Stimulated activated CD8-positive, alpha-beta memory T cell treated with anti-CD3 and anti-CD28 coated beads, Interleukin-15, amount 100 ng/mL, for 24 hours (primary cell): ENCODE data around the gene HLTF.

Experiments used
- DNase-seq: peaks from one replicate; pipeline ENCODE4 v3.0.0-alpha.2; 2020; ENCODE audit warnings: low read depth

HLTF gene

DNA sequence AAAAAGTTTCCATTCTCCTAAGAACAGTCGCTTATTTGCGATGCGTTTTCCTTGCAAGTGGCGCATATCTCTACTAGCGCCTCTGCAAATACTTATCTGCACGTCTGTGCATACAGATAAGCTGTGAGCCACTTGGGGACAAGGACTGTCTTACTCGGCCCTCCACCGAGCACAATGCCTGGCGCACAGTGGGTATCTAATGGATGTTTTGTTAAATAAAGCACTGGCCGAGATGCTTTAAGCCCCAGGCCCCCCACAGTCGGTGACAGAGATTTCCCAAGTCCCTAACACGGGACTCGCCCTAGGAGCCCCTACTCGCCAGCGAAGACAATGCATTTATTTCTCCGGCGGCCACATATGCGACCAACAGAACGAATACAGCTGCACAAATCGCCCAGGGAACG, 503 bp downstream of the HLTF start:
- peak; percentile 2 for DNase-seq

DNA sequence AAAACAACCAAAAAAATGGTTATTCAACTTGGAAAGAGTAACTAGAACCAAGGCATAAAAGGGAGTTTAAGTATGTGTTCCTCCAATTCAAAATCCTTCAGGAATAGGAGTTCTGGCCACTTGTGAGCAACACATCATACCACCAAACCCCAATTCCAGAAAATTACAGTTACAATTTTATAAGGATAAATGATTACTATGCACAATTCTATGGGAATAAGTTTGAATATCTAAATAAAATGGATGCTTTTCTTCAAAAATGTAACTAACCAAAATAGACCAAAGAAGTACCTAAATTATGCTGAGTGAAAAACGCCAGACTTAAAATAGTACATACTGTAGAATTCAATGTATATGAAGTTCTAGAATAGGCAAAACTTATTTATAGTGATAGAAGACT, 4.6 kb downstream of the HLTF start:
- no peak for DNase-seq

DNA sequence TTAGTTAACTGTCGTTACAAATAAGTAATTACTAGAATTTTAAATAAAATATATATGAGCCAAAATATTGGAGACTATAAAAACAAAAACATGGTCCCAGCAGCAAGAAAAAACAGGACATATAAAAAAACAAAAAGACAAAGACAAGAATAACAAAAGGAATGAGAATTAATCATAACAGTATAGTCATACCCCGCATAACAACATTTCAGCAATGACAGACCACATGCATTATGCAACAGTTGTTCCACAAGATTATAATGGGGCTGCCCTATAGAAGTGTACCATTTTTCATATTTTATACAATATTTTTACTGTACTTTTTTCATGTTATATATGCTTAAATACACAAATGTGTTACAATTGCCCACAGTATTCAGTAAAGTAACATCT, 5.6 kb downstream of the HLTF start:
- DNase-seq, result no peak

DNA sequence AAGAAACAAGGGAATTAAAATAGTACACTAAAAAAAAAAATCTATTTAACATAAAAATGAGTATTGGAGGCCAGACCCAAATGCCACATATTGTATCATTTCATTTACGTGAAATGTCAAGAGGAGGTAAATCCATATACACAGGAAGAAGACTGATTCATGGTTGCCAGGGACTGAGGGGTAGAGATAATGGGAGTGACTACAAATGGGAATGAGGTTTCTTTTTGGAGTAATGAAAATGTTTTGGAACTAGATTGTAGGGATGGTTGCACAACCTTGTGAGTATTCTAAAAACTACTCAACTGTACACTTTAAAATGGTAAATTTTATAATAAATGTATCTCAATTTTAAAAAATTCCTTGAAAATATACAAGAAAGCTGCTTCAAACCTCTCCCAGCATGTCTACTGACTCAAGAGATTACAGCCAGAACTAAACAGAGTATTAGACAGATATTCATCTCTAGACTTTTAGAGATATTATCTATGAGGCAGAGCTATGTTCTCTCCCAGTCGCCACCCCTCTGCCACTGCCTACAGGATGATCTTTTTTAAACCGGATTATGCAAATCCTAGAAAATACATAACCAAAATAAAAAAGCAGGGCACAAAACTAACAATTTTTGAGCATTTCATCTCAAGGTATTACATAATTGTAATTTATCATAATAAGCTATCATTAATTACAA, 6.2 kb downstream of the HLTF start:
- DNase-seq, result no peak

DNA sequence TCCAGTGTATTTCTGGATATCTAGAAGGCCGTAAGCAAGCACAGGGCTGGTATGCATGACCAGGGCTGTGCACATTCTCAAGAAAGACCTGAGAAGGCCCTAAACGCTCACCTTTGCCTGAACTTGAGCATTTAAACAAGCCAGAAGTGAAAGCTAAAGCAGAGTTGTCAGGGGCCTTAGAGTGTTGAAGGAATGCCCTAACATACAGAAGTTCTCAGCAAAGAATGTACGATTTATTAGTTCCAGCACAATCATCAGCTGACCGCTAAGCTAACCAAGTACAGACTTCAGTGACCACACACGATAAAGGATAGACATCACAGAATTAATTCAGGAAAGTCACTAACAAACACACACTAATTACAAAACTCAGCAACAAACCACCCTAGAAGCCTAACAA, 8.7 kb downstream of the HLTF start:
- no peak for DNase-seq

DNA sequence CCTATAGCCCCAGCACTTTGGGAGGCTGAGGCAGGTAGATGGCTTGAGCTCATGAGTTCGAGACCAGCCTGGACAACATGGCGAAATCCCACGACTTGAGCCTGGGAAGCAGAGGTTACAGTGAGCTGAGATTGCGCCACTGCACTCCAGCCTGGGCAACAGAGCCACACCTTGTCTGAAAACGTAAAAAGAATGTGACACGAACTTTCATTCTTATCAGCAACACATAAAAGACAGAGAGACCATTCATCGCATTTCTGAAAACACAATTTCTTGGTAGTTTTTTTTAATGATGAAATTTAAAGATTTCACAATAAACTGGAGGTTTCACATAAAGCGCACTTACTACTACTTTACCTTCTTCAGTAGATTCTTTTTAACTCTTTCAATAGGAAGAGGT, 18.4 kb downstream of the HLTF start:
- no peak for DNase-seq

DNA sequence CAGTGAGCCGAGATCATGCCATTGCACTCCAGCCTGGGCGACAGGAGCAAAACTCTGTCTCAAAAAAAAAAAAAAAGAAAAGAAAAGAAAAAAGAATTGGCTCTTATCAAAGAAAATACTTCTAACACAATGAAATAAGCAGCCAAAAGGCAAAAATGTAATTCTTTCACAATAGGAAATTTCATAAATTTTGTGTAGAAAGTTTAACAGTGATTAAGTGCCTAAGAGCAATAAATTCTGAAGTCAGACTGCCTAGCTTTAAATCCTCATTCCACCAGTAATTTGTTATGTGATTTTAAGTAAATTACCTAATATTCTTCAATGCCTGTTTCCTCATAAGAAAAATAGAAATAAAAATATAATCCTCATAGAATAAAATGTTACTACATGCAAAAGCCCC, 24.6 kb downstream of the HLTF start:
- DNase-seq, result no peak

DNA sequence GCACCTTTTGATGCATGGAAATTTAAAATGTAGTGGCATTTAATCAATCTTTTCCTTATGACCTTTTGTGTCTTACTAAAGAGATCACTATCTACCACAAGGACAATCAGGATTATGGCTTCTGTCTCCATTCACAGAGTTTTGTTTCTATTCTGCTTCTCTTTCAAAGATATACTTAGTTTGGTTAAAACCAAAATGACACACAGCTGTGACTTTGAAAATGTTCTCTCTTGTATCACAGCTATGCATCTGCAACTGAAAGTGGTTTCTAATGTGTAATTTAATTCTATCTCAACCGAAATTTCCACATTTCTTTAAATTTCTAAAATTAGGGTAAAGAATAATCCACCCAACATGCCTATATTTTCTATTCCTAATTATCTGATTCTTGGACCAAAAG, 27.7 kb downstream of the HLTF start:
- DNase-seq, result no peak

DNA sequence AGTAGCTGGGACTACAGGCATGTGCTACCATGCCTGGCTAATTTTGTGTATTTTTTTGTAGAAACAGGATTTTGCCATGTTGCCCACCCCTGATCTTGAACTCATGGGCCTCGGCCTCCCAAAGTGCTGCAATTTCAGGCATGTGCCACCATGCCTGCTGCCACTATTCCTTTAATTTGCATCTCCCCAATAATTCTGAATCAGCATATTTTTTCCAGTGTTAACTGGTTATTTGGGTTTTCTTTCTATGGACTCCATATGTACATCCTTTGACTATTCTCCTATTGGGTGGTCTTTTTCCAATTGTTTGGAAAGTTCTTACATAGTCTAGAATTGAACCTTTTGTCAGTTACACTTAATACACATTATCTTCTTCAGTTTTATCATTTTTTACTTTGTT, 28.1 kb downstream of the HLTF start:
- no peak for DNase-seq

DNA sequence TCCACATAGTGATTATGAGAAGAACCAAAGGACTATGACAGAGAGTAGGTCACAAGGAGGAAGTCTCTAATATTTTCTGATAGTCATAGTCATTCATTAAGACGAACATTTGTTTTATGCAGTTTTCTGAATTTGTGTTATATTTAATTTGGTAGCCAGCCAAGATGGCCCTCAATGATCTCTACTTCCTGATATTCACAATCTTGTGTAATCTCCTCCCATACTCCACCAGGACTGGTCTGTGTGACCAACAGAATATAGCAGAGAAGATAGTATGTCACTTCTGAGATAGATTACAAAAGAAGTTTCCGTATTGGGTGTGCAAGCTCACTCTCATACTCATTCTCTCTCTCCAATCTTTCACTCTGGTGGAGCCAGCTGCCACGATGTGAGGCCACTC, 30.8 kb downstream of the HLTF start:
- DNase-seq, result no peak

DNA sequence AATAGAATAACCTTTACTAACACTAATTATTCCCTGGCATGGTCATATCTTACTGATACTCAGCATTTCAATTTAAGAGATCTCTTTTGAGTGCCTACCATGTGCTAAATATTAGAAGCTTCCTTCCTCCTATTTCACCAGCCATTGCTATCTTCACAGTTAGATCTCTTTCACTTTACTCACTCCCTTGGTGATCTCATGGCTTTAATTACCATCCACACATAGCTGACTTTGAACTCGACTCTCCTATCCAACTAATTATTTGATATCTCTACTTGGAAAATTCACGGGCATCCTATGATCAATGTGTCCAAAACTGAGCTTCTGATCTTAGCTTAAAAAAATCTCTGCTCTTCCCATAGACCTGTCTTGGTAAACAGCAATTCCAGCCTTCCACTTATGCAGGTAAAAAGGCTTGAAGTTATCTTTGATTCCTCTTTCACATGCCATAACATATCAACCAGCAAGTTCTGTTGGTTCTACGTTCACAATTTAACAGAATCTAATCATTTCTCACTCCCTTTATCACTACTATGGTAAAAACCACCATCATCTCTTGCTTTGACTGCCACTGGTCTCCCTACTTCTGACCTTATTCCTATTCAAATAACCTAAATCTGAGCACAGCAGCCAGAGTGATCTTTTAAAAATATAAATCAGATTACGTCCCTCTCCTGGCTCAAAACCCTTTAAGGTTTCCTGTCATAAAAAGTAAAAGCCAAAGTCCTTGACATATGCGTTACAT, 41.8 kb downstream of the HLTF start:
- no peak for DNase-seq

DNA sequence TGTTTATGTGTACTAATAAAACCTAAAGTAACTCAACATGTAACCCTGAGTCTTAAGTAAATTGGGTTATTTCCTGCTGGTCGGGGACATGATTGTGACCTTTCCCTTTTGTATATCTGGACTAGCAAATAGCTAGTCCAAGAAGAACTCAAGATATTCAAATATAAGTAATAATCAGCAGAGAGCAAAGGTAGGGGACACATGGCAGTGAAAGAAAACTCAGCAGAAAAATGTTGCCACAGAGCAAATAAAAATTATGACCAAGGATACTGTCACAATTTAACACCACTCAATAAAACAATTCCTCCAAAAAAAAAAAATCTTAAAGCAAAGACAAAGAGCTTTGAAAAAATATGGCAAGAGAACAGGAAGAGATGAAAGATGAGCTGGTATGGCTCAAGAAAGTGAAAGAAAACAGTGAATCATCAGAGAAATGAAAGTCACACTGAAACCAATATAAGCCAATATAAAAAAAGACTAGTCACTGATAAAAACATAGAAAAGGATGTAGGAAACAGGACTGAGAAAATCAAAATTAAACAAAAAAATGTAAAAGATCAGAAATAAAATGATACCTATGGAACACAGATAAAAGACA, 43.4 kb downstream of the HLTF start:
- DNase-seq, result no peak

DNA sequence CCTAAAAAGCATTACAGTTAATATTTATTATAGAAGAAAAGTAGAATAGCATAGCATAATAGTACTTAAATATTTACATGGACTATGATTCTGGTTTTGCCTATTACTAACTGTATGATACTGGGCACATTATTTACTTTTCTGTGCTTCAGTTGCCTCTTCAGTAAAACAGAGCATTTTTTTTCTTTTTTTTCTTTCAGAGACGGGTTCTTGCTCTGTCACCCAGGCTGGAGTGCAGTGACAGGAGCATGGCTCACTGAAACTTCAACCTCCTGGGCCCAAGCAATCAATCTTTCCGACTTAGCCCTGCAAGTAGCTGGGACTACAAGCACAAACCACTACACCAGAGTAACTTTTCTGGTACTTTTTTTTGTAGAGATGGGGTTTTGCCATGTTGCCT, 48.0 kb downstream of the HLTF start:
- DNase-seq, result no peak

DNA sequence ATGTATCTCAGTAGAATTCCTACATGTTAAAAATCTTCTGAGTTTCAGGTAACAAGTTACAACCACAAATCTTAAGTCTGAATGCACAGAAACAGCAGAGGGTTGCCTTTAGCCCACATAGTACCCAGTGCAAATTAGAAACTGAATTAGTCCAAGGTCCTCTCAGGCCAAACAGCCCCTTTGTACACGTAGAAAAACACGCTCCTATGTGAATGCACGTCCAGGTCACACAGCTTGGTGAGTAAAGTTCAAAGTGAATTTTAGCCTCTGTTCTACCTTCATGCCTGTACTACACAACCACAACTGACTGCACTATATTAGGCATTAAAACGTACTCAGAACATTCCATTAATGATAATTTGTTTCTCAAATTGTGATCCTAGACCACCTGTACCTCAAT, 48.6 kb downstream of the HLTF start:
- DNase-seq, result no peak

DNA sequence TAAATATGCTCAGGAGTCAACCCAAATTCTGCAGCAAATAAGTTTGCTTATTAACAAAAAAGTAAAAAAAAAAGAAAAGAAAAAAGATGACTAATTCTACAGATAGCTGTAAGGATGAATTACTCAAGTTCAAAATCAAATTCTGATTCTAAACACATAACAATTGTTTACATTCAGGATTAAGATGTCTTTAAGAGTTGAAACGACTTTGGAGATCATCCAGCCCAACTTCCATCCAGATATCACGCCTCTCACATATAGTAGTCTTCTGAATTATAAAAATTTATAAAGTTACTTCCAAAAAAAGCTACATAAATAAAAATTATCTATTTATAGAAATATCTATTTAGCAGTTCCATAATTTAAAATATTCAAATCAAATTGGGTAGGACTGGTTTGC, 55.2 kb downstream of the HLTF start:
- no peak for DNase-seq

DNA sequence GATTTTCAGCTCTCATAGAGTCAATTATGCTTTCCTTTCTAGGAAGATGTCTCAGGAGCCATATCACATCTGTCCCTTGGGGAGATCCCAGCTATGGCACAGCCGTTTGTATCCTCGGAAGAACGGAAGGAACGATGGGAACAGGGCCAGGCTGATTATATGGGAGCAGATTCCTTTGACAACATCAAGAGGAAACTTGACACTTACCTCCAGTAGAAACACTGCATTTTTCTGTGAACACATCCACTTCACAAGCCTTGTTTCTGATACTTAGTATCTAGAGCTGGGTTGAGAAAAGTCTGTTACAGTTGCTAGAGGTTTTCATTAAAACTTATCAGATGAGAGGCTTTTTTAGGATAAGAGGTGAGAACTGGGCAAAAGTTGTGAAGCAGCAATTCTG, 59.6 kb downstream of the HLTF start:
- DNase-seq, result no peak

DNA sequence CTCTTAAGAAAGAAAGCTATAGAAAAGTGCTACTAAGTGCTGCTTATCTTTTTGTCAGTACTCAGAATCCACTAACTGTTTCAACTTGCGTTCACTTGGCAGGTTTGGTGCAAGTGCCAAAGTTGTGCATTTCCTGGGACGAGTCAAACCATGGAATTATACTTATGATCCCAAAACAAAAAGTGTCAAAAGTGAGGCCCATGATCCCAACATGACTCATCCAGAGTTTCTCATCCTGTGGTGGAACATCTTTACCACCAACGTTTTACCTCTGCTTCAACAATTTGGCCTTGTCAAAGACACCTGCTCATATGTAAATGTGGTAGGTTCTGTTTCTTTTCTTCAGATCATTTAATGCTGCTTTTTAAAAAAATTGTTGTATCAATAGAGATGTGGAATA, 62.4 kb downstream of the HLTF start:
- DNase-seq, result no peak

DNA sequence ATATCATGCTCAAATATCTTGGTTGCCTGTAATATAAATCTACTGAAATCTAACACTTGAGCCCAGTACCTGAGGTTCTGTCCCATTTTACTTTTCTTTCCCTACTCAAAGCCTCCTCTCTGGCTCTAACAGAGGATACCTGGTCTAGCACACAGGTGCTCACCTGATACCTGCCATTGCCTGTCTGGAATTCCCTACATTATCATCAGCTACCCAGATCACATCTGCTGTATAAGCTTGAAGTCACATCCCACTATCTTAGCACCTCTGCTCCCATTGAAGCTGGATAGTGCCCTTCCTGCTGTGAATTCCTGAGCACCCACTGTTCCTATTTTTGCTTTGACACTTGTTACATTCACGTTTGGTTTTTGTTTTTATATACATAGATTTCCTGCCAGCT, 64.5 kb downstream of the HLTF start:
- DNase-seq, result no peak

DNA sequence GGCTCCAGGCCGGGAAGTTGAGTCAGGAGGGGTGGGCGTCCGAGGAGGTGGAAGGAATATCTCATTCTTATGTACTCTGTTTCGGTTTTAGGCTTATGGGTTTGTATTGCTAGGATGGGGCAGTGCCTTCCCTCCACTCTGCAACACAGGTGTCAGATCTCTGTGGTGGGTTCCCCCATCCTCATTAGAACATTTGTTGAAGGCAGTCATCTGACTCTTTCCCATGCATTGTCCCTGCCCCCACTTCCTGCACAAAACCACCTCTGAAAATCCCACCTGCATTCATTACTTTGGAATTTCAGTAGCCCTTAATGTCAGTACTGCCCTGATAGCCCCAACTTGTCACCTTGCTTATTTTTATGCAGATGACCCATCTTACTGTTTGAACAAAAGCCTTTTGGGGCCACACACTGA, 65.5 kb downstream of the HLTF start:
- DNase-seq, result no peak

DNA sequence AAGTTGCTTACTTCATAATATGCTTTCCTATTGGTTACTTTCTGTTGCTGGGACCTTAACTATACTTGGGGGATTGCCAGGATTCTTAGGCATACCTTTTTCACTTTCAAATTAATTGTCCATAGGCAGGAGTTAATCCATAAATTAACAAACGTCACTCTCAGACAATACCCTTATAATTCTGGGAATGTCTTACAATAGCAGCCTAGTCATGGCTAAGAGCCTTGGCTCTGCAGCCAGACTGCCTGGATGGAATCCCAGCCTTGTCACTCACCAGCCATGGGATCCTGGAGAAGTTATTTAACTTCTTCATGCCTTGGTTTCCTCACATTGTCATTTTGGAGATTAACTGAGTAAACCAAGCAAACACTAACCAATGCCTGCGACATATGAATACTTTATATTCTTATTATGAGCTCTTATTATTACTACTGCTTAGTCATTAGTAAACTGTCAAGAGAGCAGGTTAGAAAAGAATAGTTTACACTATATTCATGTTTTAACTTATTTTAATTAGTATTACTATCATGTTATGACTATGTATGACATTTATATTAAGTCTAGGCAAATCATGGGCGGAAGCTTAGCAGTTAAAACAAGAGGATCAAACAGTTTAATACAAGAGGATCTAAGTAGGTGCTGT, 66.0 kb downstream of the HLTF start:
- DNase-seq, result no peak

DNA sequence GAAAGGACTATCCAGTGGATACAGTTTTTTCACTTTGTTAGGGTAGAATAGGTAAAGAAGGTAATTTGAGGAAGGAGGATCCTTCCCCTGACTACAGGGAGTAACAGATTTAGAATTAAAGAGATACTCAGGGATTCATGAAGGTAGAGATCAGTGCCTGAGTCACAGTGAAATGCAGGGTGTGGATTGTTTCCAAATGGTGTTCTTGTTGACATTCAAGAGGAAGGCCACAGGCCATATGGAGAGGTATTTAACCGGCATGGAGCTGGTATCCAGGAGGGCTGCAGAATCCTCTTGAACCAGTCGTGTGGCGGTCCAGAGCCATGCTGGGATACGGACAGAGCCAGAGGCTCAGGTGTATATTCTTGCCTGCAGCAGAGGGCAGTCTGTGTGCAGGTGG, 66.8 kb downstream of the HLTF start:
- no peak for DNase-seq

DNA sequence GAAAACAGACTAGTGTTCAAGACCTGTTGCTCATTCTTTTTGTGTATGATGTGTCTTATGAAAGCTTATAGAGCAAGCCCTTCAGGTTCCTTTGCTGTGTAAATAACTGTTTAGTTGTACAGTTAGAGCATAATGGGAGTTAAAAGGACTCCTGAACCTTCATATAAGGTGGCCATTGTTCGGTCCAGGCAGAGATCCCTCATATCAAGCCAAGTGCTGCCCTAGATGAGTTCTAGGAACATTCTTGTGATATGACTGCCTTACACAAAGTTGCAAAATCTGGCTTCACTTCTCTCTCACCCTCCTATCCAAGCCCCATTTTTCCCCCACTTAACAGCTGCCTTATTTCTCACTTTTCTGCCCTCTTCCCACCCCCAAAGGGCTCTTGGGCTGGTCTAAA, 68.1 kb downstream of the HLTF start:
- no peak for DNase-seq
